ENCODE measurements around the gene ILDR1.

- TF ChIP-seq GATA2 (IDR thresholded peaks at IDR 0.05; ENCODE audit: low read depth, low read length) (no peak), GATA3 (IDR thresholded peaks at IDR 0.05; ENCODE audit: low read depth, low read length) (no peak)
These were observed 58.4 kb downstream of the ILDR1 start for GRCh38 chr3:121963608-121964007.

Data from SH-SY5Y (cell line).